K562 (cell line): ENCODE results near the gene EVL. TPM values are rescaled to one million over a fixed set of nuclear protein-coding genes. Genes with fewer than 3 reads are reported as not detected.
A peak's percentile ranks its signal among the peaks of the same experiment; 100 is the strongest.

Experiments used
- BMI1 ChIP-seq: fragments of 150-350 bp; IDR thresholded peaks from 2 replicates; pipeline ENCODE4 v1.6.1; 2014; ENCODE audit warnings: low read length
- DDX20 ChIP-seq: fragments of 450-650 bp; IDR thresholded peaks from 2 replicates; pipeline ENCODE4 v1.6.1; 2016; ENCODE audit warnings: missing genetic modification characterization, low read depth, mild to moderate bottlenecking, missing compliant biosample characterization, moderate library complexity
- HDGF ChIP-seq: fragments of 450-650 bp; IDR thresholded peaks from 2 replicates; pipeline ENCODE4 v1.6.1; 2016
- JUNB ChIP-seq: fragments of 450-650 bp; formaldehyde crosslinking; conservative IDR thresholded peaks from 2 replicates; pipeline ENCODE4 v1.4.0; 2020; ENCODE audit warnings: mild to moderate bottlenecking
- MNT ChIP-seq, 2 experiments: fragments of 450-650 bp; conservative IDR thresholded peaks; 2 replicates each; pipeline ENCODE4 v1.6.1; 2017; ENCODE audit warnings: mild to moderate bottlenecking in 2 of 2, moderate library complexity in 2 of 2
- NCOA4 ChIP-seq: fragments of 450-650 bp; IDR thresholded peaks from 2 replicates; pipeline ENCODE4 v1.6.1; 2018; ENCODE audit warnings: mild to moderate bottlenecking; ENCODE audit not compliant: partially characterized antibody
- NFATC3 ChIP-seq: fragments of 450-650 bp; IDR thresholded peaks from 2 replicates; pipeline ENCODE4 v1.6.1; 2017; ENCODE audit warnings: mild to moderate bottlenecking
- RB1 ChIP-seq: fragments of 450-650 bp; IDR thresholded peaks from 2 replicates; pipeline ENCODE4 v1.6.1; 2017; ENCODE audit warnings: low read depth, mild to moderate bottlenecking
- RBM39 ChIP-seq: fragments of 200-400 bp; formaldehyde crosslinking; optimal IDR thresholded peaks from 2 replicates; pipeline ENCODE3; 2018; ENCODE audit warnings: low read depth, low read length
- RCOR1 ChIP-seq, 2 experiments: IDR thresholded peaks; 2 replicates each; pipeline ENCODE4 v1.6.1; 2012; ENCODE audit warnings: low read depth in 2 of 2, low read length in 2 of 2, borderline replicate concordance in 1 of 2, improper control_type of control experiment in 1 of 2
- SP2 ChIP-seq: IDR thresholded peaks from 2 replicates; pipeline ENCODE4 v1.6.1; 2011; ENCODE audit warnings: mild to moderate bottlenecking, low read depth, low read length, moderate library complexity; ENCODE audit not compliant: poor library complexity, severe bottlenecking; ENCODE audit errors: extremely low read depth
- TFE3 ChIP-seq: fragments of 450-650 bp; formaldehyde crosslinking; IDR thresholded peaks from 2 replicates; pipeline ENCODE4 v1.4.0; 2020; ENCODE audit warnings: mild to moderate bottlenecking, mixed read lengths
- THRAP3 ChIP-seq: fragments of 450-650 bp; IDR thresholded peaks from 2 replicates; pipeline ENCODE4 v1.6.1; 2016; ENCODE audit warnings: mild to moderate bottlenecking, inconsistent platforms, borderline replicate concordance
- ZBTB1 ChIP-seq: sonication (generic); formaldehyde crosslinking; IDR thresholded peaks from 2 replicates; pipeline ENCODE4 v1.8.1; 2023; ENCODE audit warnings: missing genetic modification reagents, low read depth, mild to moderate bottlenecking, borderline replicate concordance
- ZEB2 ChIP-seq: fragments of 450-650 bp; IDR thresholded peaks from 2 replicates; pipeline ENCODE4 v1.6.1; 2016
- ZNF140 ChIP-seq: fragments of 250-450 bp; sonication (Bioruptor Pico); IDR thresholded peaks from 2 replicates; pipeline ENCODE4 v1.8.0; 2021; ENCODE audit warnings: moderate library complexity, mild to moderate bottlenecking, inconsistent platforms
- ZNF277 ChIP-seq: fragments of 250-450 bp; sonication (Bioruptor Pico); IDR thresholded peaks from 2 replicates; pipeline ENCODE4 v1.8.0; 2022; ENCODE audit warnings: inconsistent platforms, mild to moderate bottlenecking, moderate library complexity, borderline replicate concordance
- ZNF507 ChIP-seq: conservative IDR thresholded peaks from 2 replicates; pipeline ENCODE4 v1.6.1; 2017; ENCODE audit warnings: missing genetic modification characterization, missing compliant biosample characterization
- ZNF584 ChIP-seq: fragments of 200-800 bp; sonication (Bioruptor generic); IDR thresholded peaks from 2 replicates; pipeline ENCODE4 v1.6.1; 2016; ENCODE audit warnings: low read depth, mild to moderate bottlenecking, missing genetic modification characterization, missing compliant biosample characterization
- polyA plus RNA-seq, 8 experiments: library from polyadenylated mRNA; depleted of rRNA in 4 of 8; stranded (reverse) in 5 of 8; unstranded in 3 of 8; fragments of >200 nt; fragmentation: Nextera tagmentation in 2 of 8; fragmentation: Illumina TruSeq in 1 of 8; extraction: Ambion mirVana in 2 of 8; extraction: Trizol in 1 of 8; gene quantifications; 2 replicates each; pipeline versions ENCODE4 v1.2.1 to v1.2.3, GENCODE V29; 2011 to 2014; ENCODE audit warnings: inconsistent platforms in 1 of 8, missing spikeins in 1 of 8
- total RNA-seq, 7 experiments: library from RNA; depleted of rRNA in 6 of 7; stranded (reverse); fragments of >200 nt in 6 of 7; fragmentation: Illumina TruSeq in 2 of 7; extraction: Trizol in 2 of 7; gene quantifications; 2 replicates each; pipeline versions ENCODE4 v1.2.1 to v1.2.3, GENCODE V29; 2011 to 2021; ENCODE audit warnings: low replicate concordance in 1 of 7
- TF ChIP-seq, protein P1 (sequence below): fragments of 450-650 bp; IDR thresholded peaks from 2 replicates; pipeline ENCODE4 v1.6.1; 2016; ENCODE audit warnings: antibody characterized with exemption
- TF ChIP-seq, protein P2 (sequence below), 2 experiments: fragments of 450-650 bp; IDR thresholded peaks; 2 replicates each; pipeline ENCODE4 v1.6.1; 2016

The EVL gene
- total and polyA plus RNA-seq, 9 of the 15 experiments (the other 6 are each of a cell fraction or from before 2014, with no cell fraction given): 2.9 to 43.4 (median 23.9) TPM

DNA sequence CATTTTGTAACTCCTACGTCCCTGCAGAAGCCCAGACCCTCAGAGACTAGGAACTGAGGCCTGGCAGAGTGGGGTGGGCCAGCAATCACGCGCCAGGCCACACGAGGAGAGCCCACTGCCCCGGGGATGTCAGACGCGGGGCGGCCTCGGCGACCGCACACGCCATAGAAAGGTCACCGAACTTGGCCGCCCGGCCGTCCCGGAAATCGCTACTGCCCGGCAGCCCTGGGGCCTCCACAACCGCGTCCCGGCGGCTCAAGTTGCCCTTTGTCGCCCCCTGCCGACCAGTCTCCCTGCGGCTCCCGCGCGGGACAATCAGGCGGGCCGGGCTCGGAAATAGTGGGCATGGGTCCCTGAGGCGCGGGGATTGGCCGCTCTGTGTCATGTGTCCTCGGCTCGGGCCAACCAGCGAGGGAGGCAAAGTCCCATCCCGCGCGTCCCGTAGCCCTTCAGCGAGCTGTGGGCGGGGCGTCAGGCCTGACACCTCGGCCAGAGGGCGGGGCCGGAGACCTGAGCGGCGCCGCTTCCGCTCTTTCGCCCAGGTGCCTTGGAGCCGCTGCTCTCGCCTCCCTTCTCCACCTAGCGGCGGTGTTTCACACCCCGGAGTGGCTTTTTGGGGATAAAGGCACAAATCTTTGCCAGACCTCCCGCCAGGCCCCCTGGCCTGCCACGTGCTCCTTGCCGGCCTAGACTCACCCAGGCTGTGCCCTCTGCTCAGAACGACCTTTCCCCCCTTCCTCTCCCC is 127.6 kb downstream of the EVL start (continued):
- TF ChIP-seq BMI1 (no peak), HDGF (no peak), NCOA4 (no peak), ZBTB1 (CRISPR knock-in tag) (no peak), DDX20 (tag) (no peak), ZNF140 (no peak), ZNF277 (CRISPR knock-in tag) (no peak), RB1 (peak; percentile 96), ZNF584 (CRISPR knock-in tag) (0 out of 2 replicates have a peak, but pooled peaks have one; percentile 50), ZEB2 (peak; percentile 55; the same call in 1 of the 2 replicates), NFATC3 (no peak), ZNF507 (no peak), THRAP3 (no peak), MNT (conservative IDR thresholded peaks at IDR 0.05) (peak; percentile 72 to 73), TFE3 (CRISPR knock-in tag) (no peak), SP2 (no peak), RCOR1 (IDR thresholded peaks at IDR 0.05; ENCODE audit: borderline replicate concordance in 1 of 2, low read depth in 2 of 2, low read length in 2 of 2) (peak in 1 of 2 experiments; percentile 87; a peak in 1 of 4 replicates), RBM39 (no peak), JUNB (CRISPR knock-in tag) (no peak)
- TF ChIP-seq, protein P1, sequence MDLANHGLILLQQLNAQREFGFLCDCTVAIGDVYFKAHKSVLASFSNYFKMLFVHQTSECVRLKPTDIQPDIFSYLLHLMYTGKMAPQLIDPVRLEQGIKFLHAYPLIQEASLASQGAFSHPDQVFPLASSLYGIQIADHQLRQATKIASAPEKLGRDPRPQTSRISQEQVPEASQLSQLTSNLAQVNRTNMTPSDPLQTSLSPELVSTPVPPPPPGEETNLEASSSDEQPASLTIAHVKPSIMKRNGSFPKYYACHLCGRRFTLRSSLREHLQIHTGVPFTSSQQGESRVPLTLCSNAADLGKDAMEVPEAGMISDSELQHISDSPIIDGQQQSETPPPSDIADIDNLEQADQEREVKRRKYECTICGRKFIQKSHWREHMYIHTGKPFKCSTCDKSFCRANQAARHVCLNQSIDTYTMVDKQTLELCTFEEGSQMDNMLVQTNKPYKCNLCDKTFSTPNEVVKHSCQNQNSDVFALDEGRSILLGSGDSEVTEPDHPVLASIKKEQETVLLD: 0 out of 2 replicates have a peak, but pooled peaks have one; percentile 34
- TF ChIP-seq, protein P2, sequence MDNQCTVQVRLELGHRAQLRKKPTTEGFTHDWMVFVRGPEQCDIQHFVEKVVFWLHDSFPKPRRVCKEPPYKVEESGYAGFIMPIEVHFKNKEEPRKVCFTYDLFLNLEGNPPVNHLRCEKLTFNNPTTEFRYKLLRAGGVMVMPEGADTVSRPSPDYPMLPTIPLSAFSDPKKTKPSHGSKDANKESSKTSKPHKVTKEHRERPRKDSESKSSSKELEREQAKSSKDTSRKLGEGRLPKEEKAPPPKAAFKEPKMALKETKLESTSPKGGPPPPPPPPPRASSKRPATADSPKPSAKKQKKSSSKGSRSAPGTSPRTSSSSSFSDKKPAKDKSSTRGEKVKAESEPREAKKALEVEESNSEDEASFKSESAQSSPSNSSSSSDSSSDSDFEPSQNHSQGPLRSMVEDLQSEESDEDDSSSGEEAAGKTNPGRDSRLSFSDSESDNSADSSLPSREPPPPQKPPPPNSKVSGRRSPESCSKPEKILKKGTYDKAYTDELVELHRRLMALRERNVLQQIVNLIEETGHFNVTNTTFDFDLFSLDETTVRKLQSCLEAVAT (IDR thresholded peaks at IDR 0.05): no peak
